ENCODE data around the gene FAM184A. TPM values are rescaled to one million over a fixed set of nuclear protein-coding genes. Genes with fewer than 3 reads are reported as not detected.

Gene FAM184A
- total and polyA plus RNA-seq, 9 of the 15 experiments (the other 6 are each of a cell fraction or from before 2014, with no cell fraction given), result 6.4 to 18.7 (median 13.1) TPM

DNA sequence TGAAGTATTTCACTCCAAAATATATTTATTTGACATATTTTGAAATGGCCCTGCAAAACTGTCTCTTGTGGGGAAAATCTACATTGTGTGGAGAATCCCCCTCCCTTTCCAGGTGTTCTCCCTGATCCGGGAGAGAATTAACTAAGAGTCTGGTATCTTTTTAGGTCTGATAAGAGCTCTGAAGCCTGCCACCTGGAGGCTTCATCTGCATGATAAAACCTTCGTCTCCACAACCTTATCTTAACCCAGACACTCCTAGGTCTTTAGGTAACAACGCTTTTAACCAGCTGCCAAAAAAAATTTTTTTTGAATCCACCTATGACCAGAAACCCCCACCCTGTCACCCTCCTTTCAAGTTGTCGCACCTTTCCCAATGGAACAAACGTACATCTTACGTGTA lies 43.0 kb downstream of the FAM184A start (continued):
- TF ChIP-seq, protein P1, sequence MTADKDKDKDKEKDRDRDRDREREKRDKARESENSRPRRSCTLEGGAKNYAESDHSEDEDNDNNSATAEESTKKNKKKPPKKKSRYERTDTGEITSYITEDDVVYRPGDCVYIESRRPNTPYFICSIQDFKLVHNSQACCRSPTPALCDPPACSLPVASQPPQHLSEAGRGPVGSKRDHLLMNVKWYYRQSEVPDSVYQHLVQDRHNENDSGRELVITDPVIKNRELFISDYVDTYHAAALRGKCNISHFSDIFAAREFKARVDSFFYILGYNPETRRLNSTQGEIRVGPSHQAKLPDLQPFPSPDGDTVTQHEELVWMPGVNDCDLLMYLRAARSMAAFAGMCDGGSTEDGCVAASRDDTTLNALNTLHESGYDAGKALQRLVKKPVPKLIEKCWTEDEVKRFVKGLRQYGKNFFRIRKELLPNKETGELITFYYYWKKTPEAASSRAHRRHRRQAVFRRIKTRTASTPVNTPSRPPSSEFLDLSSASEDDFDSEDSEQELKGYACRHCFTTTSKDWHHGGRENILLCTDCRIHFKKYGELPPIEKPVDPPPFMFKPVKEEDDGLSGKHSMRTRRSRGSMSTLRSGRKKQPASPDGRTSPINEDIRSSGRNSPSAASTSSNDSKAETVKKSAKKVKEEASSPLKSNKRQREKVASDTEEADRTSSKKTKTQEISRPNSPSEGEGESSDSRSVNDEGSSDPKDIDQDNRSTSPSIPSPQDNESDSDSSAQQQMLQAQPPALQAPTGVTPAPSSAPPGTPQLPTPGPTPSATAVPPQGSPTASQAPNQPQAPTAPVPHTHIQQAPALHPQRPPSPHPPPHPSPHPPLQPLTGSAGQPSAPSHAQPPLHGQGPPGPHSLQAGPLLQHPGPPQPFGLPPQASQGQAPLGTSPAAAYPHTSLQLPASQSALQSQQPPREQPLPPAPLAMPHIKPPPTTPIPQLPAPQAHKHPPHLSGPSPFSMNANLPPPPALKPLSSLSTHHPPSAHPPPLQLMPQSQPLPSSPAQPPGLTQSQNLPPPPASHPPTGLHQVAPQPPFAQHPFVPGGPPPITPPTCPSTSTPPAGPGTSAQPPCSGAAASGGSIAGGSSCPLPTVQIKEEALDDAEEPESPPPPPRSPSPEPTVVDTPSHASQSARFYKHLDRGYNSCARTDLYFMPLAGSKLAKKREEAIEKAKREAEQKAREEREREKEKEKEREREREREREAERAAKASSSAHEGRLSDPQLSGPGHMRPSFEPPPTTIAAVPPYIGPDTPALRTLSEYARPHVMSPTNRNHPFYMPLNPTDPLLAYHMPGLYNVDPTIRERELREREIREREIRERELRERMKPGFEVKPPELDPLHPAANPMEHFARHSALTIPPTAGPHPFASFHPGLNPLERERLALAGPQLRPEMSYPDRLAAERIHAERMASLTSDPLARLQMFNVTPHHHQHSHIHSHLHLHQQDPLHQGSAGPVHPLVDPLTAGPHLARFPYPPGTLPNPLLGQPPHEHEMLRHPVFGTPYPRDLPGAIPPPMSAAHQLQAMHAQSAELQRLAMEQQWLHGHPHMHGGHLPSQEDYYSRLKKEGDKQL (CRISPR knock-in tag; IDR thresholded peaks at IDR 0.05; ENCODE audit: borderline replicate concordance), result no peak
- TF ChIP-seq ZFPM2 (CRISPR knock-in tag; IDR thresholded peaks at IDR 0.05) (no peak), TFE3 (CRISPR knock-in tag; IDR thresholded peaks at IDR 0.05) (no peak), FOS (IDR thresholded peaks at IDR 0.05; ENCODE audit: extremely low read depth, insufficient read length) (no peak), NKRF (IDR thresholded peaks at IDR 0.05; ENCODE audit: borderline replicate concordance) (no peak), NBN (IDR thresholded peaks at IDR 0.05; ENCODE audit: low read depth) (no peak), CXXC5 (CRISPR knock-in tag; IDR thresholded peaks at IDR 0.05) (peak; percentile 68), NFIX (CRISPR knock-in tag; IDR thresholded peaks at IDR 0.05; ENCODE audit: low read depth) (no peak), ZNF143 (CRISPR knock-in tag; IDR thresholded peaks at IDR 0.05) (no peak), HNRNPLL (IDR thresholded peaks at IDR 0.05; ENCODE audit: low read depth, low read length, poor library complexity, severe bottlenecking) (no peak), ARID4B (CRISPR knock-in tag; IDR thresholded peaks at IDR 0.05) (no peak), RFX7 (CRISPR knock-in tag; IDR thresholded peaks at IDR 0.05) (no peak)
- TF ChIP-seq, protein P2, sequence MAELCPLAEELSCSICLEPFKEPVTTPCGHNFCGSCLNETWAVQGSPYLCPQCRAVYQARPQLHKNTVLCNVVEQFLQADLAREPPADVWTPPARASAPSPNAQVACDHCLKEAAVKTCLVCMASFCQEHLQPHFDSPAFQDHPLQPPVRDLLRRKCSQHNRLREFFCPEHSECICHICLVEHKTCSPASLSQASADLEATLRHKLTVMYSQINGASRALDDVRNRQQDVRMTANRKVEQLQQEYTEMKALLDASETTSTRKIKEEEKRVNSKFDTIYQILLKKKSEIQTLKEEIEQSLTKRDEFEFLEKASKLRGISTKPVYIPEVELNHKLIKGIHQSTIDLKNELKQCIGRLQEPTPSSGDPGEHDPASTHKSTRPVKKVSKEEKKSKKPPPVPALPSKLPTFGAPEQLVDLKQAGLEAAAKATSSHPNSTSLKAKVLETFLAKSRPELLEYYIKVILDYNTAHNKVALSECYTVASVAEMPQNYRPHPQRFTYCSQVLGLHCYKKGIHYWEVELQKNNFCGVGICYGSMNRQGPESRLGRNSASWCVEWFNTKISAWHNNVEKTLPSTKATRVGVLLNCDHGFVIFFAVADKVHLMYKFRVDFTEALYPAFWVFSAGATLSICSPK (IDR thresholded peaks at IDR 0.05; ENCODE audit: borderline replicate concordance), result no peak

Measured in K562 (cell line).